Measurements from ENCODE around the gene GJB4.
"Not testable (repeated sequence)": the region's sequence is repeated elsewhere in the genome, so short reads cannot be mapped to it uniquely, and the experiment has no call there.

GJB4 gene

DNA sequence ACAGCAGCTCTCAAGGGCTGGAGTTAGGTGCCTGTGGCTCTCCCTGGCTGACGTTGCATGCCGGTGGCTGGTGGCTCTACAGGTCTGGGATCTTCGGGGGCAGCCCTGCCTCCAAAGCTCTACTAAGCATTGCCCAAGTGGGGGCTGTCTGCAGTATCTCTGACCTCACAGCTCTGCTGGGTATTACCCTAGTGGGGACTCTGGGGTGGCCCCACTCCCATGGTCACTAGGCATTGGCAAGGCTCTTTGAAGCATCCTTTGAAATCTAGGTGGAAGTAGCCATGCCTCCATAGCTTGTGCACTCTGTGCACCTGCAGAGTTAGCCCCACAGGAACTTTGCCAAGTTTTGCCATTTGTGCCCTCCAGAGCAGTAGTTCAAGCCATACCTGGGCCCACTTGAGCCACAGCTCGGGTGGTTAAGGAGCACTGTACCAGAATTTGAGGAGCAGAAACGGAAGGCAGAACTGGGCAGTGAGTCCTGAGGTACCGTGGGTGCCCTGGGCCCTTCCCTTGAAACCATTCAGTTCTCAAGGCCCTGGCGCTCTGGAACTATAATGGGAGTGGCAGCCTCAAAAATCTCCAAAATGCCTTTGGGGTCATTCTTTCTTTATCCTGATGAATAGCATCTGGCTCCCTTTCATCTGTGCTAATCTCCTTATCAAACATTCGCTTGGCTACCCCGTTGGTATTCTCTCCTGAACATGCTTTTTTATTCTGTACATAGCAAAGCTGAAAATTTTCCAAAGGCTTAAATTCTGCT, 48.7 kb downstream of the GJB4 start:
- no peak for DNase-seq

DNA sequence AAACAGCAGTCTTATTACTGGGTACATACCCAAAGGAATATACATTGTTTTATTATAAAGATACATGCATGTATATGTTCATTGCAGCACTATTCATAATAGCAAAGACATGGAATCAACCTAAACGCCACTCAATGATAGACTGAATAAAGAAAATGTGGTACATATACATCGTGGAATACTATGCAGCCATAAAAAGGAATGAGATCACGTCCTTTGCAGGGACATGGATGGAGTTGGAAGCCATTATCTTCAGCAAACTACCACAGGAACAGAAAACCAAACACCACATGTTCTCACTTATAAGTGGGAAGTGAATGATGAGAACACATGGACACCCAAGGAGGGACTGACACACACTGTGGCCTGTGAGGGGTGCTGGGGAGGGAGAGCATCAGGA, 51.2 kb downstream of the GJB4 start:
- not testable (repeated sequence) for DNase-seq
